Stimulated activated CD8-positive, alpha-beta memory T cell treated with anti-CD3 and anti-CD28 coated beads, Interleukin-7, amount 100 ng/mL, for 48 hours (primary cell): ENCODE measurements around the gene PIGZ.
A peak's percentile ranks its signal among the peaks of the same experiment; 100 is the strongest.

ENCODE experiments used
- DNase-seq, 2 donors: peaks; one replicate each; pipeline ENCODE4 v3.0.0-alpha.2; 2020; ENCODE audit warnings: low read depth in 1 of 2; ENCODE audit errors: extremely low read depth in 1 of 2

The PIGZ gene

GRCh38 chr3:196985954-196986885, 17.6 kb upstream of the PIGZ start:
- no peak for DNase-seq

GRCh38 chr3:196985298-196985697, 16.7 kb upstream of the PIGZ start:
- DNase-seq = no peak

- DNase-seq = no peak
Observed at GRCh38 chr3:196983186-196983585, 14.6 kb upstream of the PIGZ start.

- DNase-seq = no peak
Observed at GRCh38 chr3:196981657-196982056, 13.0 kb upstream of the PIGZ start.

GRCh38 chr3:196979545-196979944, 10.9 kb upstream of the PIGZ start:
- no peak for DNase-seq

- no peak for DNase-seq
Observed at GRCh38 chr3:196976941-196977340, 8.3 kb upstream of the PIGZ start.

- DNase-seq = no peak
Observed at GRCh38 chr3:196975349-196975748, 6.7 kb upstream of the PIGZ start.

- no peak for DNase-seq
Observed at GRCh38 chr3:196974661-196975060, 6.0 kb upstream of the PIGZ start.

GRCh38 chr3:196971094-196971698, 2.6 kb upstream of the PIGZ start:
- DNase-seq = no peak

- DNase-seq = no peak
Observed at GRCh38 chr3:196970547-196971093, 2.0 kb upstream of the PIGZ start.

- peak in 1 of 2 donors; percentile 59 for DNase-seq
Observed at GRCh38 chr3:196969660-196970546, 1.3 kb upstream of the PIGZ start.

GRCh38 chr3:196969134-196969659, 564 bp upstream of the PIGZ start:
- DNase-seq = peak in 1 of 2 donors; percentile 18

- no peak for DNase-seq
Observed at GRCh38 chr3:196967412-196968232, 1.0 kb downstream of the PIGZ start.

GRCh38 chr3:196966526-196967401, 1.9 kb downstream of the PIGZ start:
- DNase-seq = no peak

GRCh38 chr3:196965804-196966173, 2.8 kb downstream of the PIGZ start:
- DNase-seq = no peak

GRCh38 chr3:196965112-196965803, 3.4 kb downstream of the PIGZ start:
- DNase-seq = no peak

GRCh38 chr3:196963631-196963953, 5.0 kb downstream of the PIGZ start:
- no peak for DNase-seq

GRCh38 chr3:196962930-196963630, 5.6 kb downstream of the PIGZ start:
- no peak for DNase-seq
